ENCODE results near the gene OR2T29.
"Not testable (repeated sequence)": the region's sequence is repeated elsewhere in the genome, so short reads cannot be mapped to it uniquely, and the experiment has no call there.

The OR2T29 gene

GRCh38 chr1:248562672-248563071, at the start of gene OR2T29:
Gene OR2T29, minus strand, starts transcription at chr1:248562772. Its CDS starts 3,281 bp downstream, at chr1:248559491.
- not testable (repeated sequence) for DNase-seq

DNA sequence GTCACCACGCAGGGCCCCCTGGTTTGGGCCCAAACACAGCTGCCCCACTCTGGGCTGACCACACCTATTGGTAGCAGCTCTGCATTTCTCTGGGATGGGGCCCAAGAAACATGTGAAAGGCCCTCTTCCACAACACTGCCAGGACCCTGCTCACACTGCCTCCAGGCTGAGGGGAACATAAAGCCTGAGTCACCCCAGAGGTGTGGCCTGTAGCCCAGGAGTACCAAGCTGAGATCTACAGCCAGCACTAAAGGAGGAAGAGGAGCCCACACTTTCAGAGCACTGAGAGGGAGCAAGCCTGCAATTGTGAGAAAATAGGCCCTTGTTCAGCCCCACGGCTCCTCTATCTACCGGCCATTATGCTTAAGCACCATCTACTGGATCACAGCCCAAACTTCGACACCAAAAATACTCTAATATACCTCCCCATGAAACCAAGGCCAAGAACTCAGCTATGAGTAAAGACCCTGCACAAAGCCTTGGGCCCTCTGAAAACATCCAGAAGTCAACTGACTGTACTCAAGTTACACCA, 49.4 kb upstream of the OR2T29 start:
- no peak for DNase-seq

DNA sequence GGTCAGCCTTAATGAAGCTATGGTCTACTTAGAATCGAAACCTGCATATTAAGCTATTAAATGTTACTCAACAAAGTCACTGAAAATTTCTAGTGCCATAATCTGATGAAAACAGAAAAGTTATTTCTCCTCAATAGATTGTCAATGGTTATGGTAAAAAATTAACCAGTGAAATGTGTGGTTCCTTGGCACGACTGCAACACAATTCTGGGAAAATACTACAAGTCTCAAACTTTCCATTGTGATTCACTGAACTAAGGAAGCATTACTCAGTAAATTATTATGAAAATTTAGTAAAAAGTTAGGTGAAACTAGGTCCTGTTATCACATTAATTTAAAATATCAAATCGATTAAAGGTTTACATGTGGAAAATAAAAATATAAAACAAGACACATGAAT, 47.7 kb upstream of the OR2T29 start:
- no peak for DNase-seq

DNA sequence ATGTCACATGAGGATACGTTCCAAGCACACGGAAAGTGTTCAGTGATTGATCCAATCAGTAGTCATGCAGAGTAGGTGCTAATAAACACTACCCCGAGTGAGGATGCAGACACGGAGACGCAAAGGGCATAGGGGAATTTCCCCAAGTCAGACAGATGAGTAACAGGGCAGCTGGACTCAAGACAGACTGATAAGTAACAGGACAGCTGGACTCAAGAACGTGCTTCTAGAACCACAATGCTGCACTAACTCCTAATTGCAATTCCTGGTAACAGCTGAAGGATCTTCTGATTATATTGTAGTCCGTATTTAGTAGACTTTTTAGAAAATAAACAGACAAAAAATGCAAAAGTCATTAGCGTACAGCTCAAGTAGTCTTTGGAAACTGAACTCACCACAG, 36.8 kb upstream of the OR2T29 start:
- DNase-seq = no peak

GRCh38 chr1:248597589-248597988, 35.0 kb upstream of the OR2T29 start, which contains the start of gene OR2T10:
Gene OR2T10, minus strand, starts transcription at chr1:248597700. Its CDS starts 3,932 bp downstream, at chr1:248593768.
- no peak for DNase-seq

DNA sequence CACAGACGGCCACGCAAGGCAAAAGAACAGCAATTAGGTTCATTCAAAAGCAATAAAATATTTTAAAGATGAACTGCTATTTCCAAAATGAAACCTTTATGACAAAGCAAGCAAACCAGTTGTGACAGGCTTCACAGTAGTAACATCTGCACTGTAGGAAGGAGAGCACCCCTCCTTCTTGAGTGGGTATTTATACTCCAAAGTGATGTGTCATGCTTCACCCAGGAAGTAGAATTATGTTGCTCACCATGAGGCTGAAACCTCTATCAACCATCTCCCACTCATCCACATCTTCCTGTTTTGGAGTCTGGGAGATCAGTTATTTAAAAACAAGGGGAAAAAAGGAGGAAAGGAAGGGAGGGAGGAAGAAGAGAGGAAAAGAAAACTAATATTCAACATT, 34.0 kb upstream of the OR2T29 start:
- no peak for DNase-seq

DNA sequence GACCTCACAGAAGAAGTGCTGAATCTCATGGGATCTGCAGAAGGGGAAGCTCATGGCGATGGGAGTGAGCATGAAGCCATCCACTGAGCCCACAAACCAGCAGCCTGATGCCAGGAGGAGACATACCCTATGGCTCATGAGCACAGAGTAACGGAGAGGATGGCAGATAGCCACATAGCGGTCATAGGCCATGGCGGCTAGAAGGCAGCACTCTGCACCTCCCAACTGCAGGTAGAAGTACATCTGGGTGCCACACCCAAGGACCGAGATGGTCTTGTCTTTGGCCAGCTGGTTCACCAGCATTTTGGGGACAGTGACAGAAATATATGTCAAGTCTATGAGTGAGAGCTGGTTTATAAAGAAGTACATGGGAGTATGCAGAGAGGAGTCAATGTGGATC, 30.7 kb upstream of the OR2T29 start:
- no peak for DNase-seq

DNA sequence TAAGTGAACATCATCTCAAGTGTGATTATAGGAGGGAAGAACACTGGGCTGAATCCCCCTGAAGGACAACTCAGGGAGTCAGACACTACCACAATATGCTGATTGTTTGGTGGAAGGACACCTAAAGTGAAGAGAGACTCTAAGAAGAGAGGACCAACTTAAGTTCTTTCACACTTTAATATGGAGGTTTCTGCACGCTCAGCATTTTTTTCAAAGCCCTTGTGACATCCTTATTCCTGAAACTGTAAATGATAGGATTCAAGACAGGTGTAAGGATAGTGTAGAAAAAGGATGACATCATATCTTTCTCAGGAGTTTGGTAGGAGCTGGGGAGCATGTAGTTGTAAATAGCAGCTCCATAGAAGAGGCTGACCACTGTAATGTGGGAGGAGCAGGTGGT, 30.1 kb upstream of the OR2T29 start:
- DNase-seq = no peak

GRCh38 chr1:248590055-248590454, 27.5 kb upstream of the OR2T29 start:
- DNase-seq = no peak

GRCh38 chr1:248589334-248589733, 26.8 kb upstream of the OR2T29 start:
- DNase-seq = no peak

GRCh38 chr1:248585266-248585665, 22.7 kb upstream of the OR2T29 start:
- no peak for DNase-seq

DNA sequence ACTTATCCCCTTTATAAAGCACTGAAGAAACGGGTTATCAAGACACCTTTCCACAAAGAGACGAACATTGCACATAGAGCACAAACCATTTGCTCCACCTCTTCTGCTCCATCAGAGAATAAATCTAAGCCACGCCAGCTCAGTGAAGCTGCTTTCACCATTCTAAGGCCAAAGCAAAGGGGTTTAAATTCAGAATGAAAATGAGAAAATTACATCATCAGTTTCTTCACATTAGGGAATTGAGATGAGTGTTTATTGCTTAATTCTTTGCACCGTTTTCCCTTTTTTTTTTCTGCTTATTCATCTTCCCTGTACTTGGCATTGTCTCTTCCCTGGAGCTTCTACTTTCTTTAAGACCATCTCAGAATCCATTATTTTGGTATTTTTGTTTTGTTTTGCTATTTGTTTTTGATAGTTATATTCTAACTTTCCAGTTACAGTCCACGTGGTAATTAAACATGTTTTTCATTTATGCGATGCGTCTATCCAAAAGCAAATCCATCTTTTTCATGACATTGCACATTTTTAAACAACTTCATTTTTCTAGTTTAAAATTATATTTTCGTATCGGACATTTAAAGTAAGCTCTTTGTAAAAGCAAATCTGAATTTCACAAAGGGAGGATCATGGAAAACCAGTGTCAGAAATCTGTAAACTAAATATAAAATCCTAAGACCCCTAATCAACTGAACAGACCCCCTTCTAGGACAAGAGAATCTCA, 13.8 kb upstream of the OR2T29 start:
- no peak for DNase-seq

GRCh38 chr1:248574657-248575056, 12.1 kb upstream of the OR2T29 start, which contains the start of gene OR2T34:
Gene OR2T34, minus strand, starts transcription at chr1:248574757. Its CDS starts 0 bp downstream, at chr1:248574757.
- DNase-seq = not testable (repeated sequence)

DNA sequence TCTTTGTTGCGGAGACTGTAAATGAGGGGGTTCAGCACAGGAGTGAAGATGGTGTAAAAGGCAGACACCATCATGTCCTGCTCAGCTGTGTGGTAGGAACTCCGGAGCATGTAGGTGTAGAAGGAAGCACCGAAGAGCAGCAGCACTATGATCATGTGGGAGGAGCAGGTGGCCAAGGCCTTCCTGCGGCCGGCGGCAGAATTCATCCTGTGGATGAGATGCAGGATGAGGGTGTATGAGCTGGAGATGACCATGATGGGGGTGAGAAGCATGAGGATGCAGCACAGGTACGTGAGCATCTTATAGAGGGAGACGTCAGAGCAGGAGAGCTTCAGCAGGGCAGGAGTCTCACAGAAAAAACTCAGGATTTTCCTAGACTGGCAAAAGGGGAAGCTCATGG, 11.3 kb upstream of the OR2T29 start:
- not testable (repeated sequence) for DNase-seq

- DNase-seq = not testable (repeated sequence)
Observed at GRCh38 chr1:248572049-248572448, 9.5 kb upstream of the OR2T29 start.

DNA sequence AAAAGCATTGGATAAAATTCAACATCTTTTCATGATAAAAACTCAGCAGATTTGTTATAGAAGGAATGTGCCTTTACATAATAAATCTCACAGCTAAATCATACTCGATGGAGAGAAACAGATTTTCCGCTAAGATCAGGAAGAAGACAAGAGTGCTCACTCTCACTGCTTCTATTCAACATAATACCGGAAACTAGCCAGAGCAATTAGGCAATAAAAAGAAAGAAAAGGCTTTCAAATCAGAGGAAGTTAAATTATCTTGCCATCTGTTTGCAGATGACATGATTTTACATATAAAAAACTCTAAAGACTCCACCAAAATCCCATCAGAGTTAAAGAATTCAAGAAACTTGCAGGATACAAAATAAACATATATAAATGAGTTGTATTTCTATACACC, 8.2 kb upstream of the OR2T29 start:
- DNase-seq = not testable (repeated sequence)

DNA sequence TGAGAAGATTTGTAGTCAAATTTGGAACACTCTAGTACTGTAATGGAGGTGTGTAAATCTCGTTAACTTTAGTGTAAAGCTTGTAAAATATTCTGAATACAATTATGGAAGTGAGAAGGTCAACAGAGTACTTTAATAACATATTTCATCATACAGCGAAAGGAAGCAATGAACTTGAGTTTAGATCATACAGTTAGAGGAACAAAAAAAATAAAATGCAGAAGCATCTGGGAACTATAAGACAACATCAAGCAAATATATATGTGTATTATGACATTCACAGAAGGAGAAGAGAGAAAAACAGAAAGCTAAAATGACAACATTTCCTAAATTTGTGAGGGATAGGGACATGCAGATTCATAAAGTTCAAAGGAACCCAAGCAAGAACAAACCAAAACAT, 6.5 kb upstream of the OR2T29 start:
- not testable (repeated sequence) for DNase-seq

DNA sequence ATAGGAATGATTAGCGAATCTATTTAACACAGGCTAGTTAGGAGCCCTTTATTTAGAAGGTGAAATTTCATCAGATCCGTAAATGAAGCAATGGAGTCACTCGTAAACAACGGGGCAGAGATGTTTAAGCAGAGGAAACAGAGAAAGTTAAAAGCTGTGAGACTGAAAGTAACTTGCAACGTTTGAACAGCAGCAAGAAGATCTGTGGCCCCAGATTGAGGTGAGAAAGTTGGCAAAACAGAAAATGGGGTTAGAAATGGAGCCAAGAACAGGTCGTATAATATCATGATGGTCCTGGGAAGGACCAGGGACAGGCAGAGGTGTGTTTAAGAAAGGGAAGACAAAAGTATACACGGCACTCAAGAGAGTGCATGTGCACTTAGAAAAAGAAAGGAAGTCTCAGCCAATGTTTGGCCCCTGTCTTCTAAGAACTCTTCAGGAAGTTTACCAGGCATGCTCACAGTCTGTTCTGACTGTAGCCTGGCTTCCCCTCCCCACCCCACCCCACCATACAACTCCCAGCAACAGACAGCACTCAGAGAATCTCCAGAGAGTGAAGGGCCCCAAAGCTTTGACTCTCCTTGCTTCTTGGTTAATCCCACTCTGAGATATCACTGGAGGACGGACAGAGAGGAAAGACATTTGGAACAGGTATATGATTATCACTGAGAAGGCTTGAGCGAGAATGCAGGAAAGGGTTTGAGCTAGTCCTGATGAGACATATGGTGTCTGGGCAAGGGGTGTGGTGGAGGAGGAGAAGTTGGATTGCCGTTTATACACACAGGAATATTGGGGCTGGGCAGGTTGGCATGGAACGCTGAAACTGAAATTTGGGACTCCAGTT, 3.2 kb upstream of the OR2T29 start:
- not testable (repeated sequence) for DNase-seq

DNA sequence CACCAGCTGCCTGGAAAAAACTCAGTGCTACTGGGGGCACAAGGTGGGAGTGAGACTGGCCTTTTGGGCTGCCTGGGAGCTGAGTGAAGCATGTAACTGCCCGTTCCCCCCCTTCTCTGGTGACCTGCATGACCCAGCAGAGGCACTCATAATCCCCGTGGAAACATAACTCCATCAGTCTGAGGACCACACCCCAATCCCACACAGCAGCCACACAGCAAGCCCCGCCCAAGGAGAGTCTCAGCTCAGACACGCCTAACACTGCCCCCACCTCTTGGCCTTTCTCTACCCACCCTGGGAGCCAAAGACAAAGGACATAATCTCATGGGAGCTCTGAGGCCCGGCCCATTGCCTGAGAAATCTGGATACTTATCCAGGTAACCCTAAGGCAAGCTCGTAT, 11.5 kb downstream of the OR2T29 start:
- not testable (repeated sequence) for DNase-seq

- DNase-seq = not testable (repeated sequence)
Observed at GRCh38 chr1:248547383-248547782, 15.2 kb downstream of the OR2T29 start.

- DNase-seq = not testable (repeated sequence)
Observed at GRCh38 chr1:248537449-248537848, 25.1 kb downstream of the OR2T29 start.

- DNase-seq = no peak
Observed at GRCh38 chr1:248521856-248522255, 40.7 kb downstream of the OR2T29 start.

DNA sequence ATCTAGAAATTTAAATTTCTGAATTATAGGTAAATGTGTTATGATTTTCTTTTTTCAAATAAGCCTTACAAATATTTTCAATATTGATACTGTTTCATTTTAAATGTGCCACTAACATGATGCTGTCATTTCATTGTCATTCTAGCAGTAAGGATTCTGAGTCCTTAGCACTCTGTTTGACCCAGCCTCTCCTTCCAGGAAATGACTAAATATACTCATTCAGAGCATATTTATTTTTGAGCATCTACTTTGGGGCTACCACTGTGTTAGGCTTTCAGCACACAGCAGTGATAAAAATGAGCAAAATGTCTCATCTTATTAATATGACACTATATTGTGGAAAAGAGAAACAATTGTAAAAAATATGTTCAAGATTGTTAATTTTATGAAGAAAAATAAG, 52.4 kb downstream of the OR2T29 start:
- not testable (repeated sequence) for DNase-seq

GRCh38 chr1:248507773-248508172, 54.8 kb downstream of the OR2T29 start, which contains the start of gene OR2G6:
Gene OR2G6, plus strand, starts transcription at chr1:248508073. Its CDS starts 13,574 bp downstream, at chr1:248521647.
- not testable (repeated sequence) for DNase-seq
